Stimulated activated CD4-positive, alpha-beta T cell treated with anti-CD3 and anti-CD28 coated beads, TNF-alpha, amount 100 ng/mL, for 1 hour (primary cell): ENCODE measurements around the gene PPM1H.

Source experiments
- DNase-seq, 3 donors: peaks; one replicate each; pipeline ENCODE4 v3.0.0-alpha.2; 2020; ENCODE audit warnings: low read depth in 3 of 3, low spot score in 1 of 3

PPM1H gene

GRCh38 chr12:62716866-62717525 lies 218.0 kb downstream of the PPM1H start:
- no peak for DNase-seq

GRCh38 chr12:62716037-62716436 lies 218.9 kb downstream of the PPM1H start:
- no peak for DNase-seq

- no peak for DNase-seq
Measured at GRCh38 chr12:62714774-62715721, 219.9 kb downstream of the PPM1H start.

- no peak for DNase-seq
Measured at GRCh38 chr12:62714181-62714773, 220.7 kb downstream of the PPM1H start.

GRCh38 chr12:62713723-62714122 lies 221.2 kb downstream of the PPM1H start:
- no peak for DNase-seq

- DNase-seq = no peak
Measured at GRCh38 chr12:62712681-62713573, 222.0 kb downstream of the PPM1H start.

- DNase-seq = no peak
Measured at GRCh38 chr12:62711631-62712241, 223.2 kb downstream of the PPM1H start.

GRCh38 chr12:62709311-62709710 lies 225.6 kb downstream of the PPM1H start:
- no peak for DNase-seq

GRCh38 chr12:62707939-62708338 lies 227.0 kb downstream of the PPM1H start:
- no peak for DNase-seq

- no peak for DNase-seq
Measured at GRCh38 chr12:62705846-62706245, 229.1 kb downstream of the PPM1H start.

- DNase-seq = no peak
Measured at GRCh38 chr12:62703011-62703380, 232.0 kb downstream of the PPM1H start.

GRCh38 chr12:62701492-62701891 lies 233.5 kb downstream of the PPM1H start:
- no peak for DNase-seq

GRCh38 chr12:62700091-62700880 lies 234.7 kb downstream of the PPM1H start:
- no peak for DNase-seq

GRCh38 chr12:62698701-62699101 lies 236.2 kb downstream of the PPM1H start:
- no peak for DNase-seq

- DNase-seq = no peak
Measured at GRCh38 chr12:62697893-62698292, 237.1 kb downstream of the PPM1H start.

GRCh38 chr12:62695696-62696095 lies 239.3 kb downstream of the PPM1H start:
- DNase-seq = no peak

GRCh38 chr12:62694632-62695031 lies 240.3 kb downstream of the PPM1H start:
- no peak for DNase-seq

GRCh38 chr12:62694116-62694515 lies 240.8 kb downstream of the PPM1H start:
- no peak for DNase-seq

GRCh38 chr12:62693376-62694050 lies 241.4 kb downstream of the PPM1H start:
- no peak for DNase-seq
